ENCODE measurements around the gene SPATA20. TPM values are rescaled to one million over a fixed set of nuclear protein-coding genes. Genes with fewer than 3 reads are reported as not detected.

Gene SPATA20
- total RNA-seq (2014; rRNA removed; shearing (Covaris generic); ENCODE audit: low replicate concordance): 52.1 and 59.6 TPM in 2 replicates

DNA sequence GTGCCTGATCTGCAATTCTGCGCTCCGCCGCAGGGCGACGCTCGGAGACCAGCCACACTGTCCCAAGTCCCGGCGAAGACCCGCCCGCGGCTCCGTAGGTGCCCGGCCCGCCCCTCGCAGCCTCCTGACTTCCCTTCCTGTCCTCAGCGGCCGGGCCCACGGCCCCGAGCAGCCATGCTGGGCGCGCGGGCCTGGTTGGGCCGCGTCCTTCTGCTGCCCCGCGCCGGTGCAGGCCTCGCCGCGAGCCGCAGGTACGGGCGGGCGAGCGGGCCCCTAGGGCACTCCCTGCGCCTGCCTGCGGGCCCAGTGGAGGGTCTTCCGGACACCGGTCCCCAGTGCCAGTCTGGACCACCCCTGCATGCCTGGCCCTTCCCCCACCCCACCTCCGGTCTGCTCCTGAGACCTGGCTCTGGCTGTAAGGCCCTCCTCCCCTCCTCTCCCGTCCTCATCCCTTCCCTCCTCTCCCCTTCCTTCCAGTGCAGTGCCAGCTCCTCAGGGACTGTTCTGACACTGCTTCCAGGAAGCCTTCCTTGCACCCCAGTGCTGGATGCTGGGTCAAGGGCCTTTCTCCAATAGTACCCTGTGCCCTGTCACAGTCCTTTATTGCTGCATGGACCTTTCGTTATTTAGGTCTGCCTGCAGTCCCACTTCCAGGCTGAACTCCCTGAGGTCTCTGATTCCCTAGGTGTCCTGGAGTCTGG, at the start of gene SPATA20:
SPATA20 (plus strand) TSS at position 140 of the 701 bp plus-strand sequence; CDS start at position 175, 35 bp downstream.
- Histone ChIP-seq H3K27me3 (no peaks in the 10 kb centered on the region), H3K4me3 (peak within 1 kb of the TSS; percentile 65), H3K9me3 (no peaks in the 10 kb centered on the region), H3K36me3 (peaks cover 31% of the 10 kb centered on the region)
- DNase-seq: peak; percentile 95

- H3K27me3 ChIP-seq: no peaks in the 10 kb centered on the region
- no peak for DNase-seq
- no peaks in the 10 kb centered on the region; the same call in 1 of the 2 replicates for H3K9me3 ChIP-seq
- no peaks in the 10 kb centered on the region for H3K36me3 ChIP-seq
- H3K4me3 ChIP-seq: no peak overlapping the region
These were observed 48.7 kb upstream of the SPATA20 start for GRCh38 chr17:50498021-50498874.

- H3K27me3 ChIP-seq: no peaks in the 10 kb centered on the region
- H3K9me3 ChIP-seq: no peaks in the 10 kb centered on the region; the same call in 1 of the 2 replicates
- H3K36me3 ChIP-seq: no peaks in the 10 kb centered on the region
- H3K4me3 ChIP-seq: no peak overlapping the region
- no peak for DNase-seq
These were observed 47.7 kb upstream of the SPATA20 start for GRCh38 chr17:50499270-50499669.

DNA sequence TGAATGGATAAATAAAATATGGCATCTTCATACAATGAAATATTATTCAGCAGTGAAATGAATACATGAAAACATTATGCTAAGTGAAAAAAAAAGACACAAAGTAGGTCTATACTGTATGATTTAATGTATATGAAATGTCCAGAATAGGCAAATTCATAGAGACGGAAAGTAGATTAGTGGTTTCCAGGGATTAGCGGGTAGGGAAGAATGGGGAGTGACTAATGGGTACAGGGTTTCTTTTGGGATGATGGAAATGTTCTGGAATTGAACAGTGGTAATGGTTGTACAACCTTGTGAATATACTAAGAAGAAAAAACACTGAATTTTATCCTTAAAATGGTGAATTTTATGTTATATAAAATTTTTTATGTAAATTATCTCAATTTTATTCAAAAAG, 47.3 kb upstream of the SPATA20 start:
- Histone ChIP-seq H3K9me3 (no peaks in the 10 kb centered on the region; the same call in 1 of the 2 replicates), H3K36me3 (no peaks in the 10 kb centered on the region), H3K27me3 (no peaks in the 10 kb centered on the region), H3K4me3 (no peak overlapping the region)
- DNase-seq: no peak

- DNase-seq: no peak
- H3K9me3 ChIP-seq: no peaks in the 10 kb centered on the region; the same call in 1 of the 2 replicates
- no peaks in the 10 kb centered on the region for H3K36me3 ChIP-seq
- no peak overlapping the region for H3K4me3 ChIP-seq
- no peaks in the 10 kb centered on the region for H3K27me3 ChIP-seq
These were observed 45.9 kb upstream of the SPATA20 start for GRCh38 chr17:50501054-50501453.

DNA sequence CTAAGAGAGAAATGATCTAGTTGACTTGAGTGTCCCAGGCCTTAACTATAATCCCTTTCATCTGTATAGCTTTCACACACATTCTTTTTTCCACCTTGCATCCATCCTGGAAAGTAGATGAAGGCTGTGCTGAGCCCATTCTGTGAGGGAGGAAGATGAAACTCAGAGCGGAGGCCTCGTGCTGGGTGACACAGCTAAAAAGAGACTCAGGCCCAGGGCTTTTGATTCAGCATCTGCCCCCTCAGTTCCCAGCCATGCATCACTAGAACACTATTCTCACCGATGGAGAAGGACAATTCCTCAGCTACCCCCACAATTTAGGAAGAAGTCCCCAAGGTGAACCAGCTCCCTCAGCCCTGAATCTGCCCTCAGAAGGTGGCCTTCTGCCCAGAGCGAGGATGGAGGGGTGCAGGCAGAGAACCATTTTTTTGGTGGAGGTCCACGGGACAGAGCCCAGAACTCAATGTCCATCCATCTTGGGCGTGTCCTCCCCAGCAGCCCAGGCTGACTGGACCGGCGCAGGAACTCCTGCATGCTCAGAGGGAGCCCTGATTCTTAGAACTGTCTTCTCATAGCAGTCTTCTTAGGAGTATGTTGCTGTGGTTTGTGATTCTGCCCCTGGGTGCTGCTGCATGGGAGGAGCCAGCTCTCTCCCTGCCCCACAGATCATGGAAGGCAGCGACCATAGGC, 44.5 kb upstream of the SPATA20 start:
- no peak for DNase-seq
- H3K36me3 ChIP-seq: no peaks in the 10 kb centered on the region
- H3K27me3 ChIP-seq: no peaks in the 10 kb centered on the region
- no peak overlapping the region for H3K4me3 ChIP-seq
- H3K9me3 ChIP-seq: no peaks in the 10 kb centered on the region; the same call in 1 of the 2 replicates

GRCh38 chr17:50505591-50506130, 41.3 kb upstream of the SPATA20 start:
- H3K36me3 ChIP-seq: no peaks in the 10 kb centered on the region

GRCh38 chr17:50506298-50506697, 40.7 kb upstream of the SPATA20 start:
- no peak for DNase-seq
- H3K27me3 ChIP-seq: no peaks in the 10 kb centered on the region
- H3K9me3 ChIP-seq: no peaks in the 10 kb centered on the region
- no peaks in the 10 kb centered on the region for H3K36me3 ChIP-seq
- H3K4me3 ChIP-seq: no peak overlapping the region

More at GRCh38 chr17:50505591-50506130, 41.3 kb upstream of the SPATA20 start:
- no peak overlapping the region for H3K4me3 ChIP-seq
- H3K9me3 ChIP-seq: no peaks in the 10 kb centered on the region
- no peak for DNase-seq
- no peaks in the 10 kb centered on the region for H3K27me3 ChIP-seq

GRCh38 chr17:50507871-50508572, 39.0 kb upstream of the SPATA20 start, which contains the start of gene MYCBPAP:
MYCBPAP (plus strand) TSS chr17:50508439; CDS start chr17:50508675, 236 bp downstream.
- Histone ChIP-seq H3K27me3 (no peaks in the 10 kb centered on the region), H3K36me3 (no peaks in the 10 kb centered on the region), H3K4me3 (peak within 1 kb of the TSS; percentile 49), H3K9me3 (no peaks in the 10 kb centered on the region)
- peak; percentile 80 for DNase-seq

- Histone ChIP-seq H3K9me3 (no peaks in the 10 kb centered on the region), H3K27me3 (no peaks in the 10 kb centered on the region), H3K36me3 (no peaks in the 10 kb centered on the region), H3K4me3 (peak overlapping the region; percentile 49)
- no peak for DNase-seq
These were observed 38.2 kb upstream of the SPATA20 start for GRCh38 chr17:50508573-50509460.

GRCh38 chr17:50511058-50511457, 35.9 kb upstream of the SPATA20 start:
- no peak for DNase-seq
- no peak overlapping the region for H3K4me3 ChIP-seq
- H3K36me3 ChIP-seq: no peaks in the 10 kb centered on the region
- no peaks in the 10 kb centered on the region for H3K27me3 ChIP-seq
- no peaks in the 10 kb centered on the region for H3K9me3 ChIP-seq

GRCh38 chr17:50513495-50513894, 33.5 kb upstream of the SPATA20 start:
- H3K9me3 ChIP-seq: no peaks in the 10 kb centered on the region
- H3K36me3 ChIP-seq: no peaks in the 10 kb centered on the region
- H3K27me3 ChIP-seq: no peaks in the 10 kb centered on the region
- DNase-seq: no peak
- H3K4me3 ChIP-seq: no peak overlapping the region

DNA sequence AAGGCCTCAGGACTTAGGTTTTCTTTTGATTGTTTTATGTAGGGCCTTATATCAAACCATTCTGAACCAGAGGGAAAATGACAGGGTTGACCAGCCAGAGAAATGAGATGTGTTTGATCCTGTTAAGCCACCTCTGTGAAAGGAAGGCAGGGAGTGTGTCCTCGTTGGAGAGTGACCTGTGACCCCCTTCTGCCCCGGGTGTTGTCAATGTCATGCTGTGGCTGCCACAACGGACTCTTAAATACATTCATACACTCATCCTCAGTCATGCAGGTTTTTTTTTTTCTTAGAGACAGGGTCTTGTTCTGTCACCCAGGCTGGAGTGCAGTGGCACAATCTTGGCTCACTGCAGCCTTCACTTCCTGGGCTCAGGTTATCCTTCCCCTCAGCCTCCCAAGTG, 32.6 kb upstream of the SPATA20 start:
- Histone ChIP-seq H3K36me3 (no peaks in the 10 kb centered on the region), H3K9me3 (no peaks in the 10 kb centered on the region), H3K4me3 (no peak overlapping the region), H3K27me3 (no peaks in the 10 kb centered on the region)
- DNase-seq: no peak

DNA sequence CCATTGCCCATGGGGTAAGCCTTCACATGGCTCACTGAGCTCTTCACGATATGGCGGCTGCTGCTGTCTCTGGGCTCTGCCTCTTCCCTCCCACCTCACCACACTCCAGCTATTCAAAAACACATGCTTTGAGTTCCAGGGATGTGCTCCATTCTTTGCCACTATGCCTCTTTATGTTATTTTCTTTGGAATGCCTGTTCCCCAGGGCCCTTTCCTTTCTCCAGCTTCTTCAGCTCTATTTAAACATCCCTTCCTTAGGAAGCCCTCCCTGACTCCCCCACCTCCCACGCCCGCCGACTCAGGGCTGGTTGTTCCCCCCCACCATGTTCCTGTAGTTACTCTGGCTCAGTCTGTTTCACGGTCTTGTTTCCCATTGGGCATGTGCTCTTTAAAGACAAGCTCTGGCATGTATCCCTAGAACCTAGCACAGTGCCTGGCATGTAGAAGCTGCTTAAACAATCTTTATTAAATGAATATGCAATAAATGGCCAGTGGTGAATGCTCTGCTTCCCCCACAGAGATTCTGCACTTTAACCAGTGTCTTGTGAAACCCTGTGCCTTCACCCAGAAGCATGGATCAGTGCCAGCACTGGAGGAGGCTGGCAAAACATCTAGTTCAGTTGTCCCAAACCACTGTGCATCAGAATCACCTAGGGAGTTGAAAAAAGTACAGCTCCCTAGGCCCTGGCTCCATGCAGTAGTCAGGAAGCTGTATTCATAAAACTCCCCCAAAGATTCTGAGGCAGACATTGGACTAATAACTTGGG, 31.9 kb upstream of the SPATA20 start:
- H3K9me3 ChIP-seq: no peaks in the 10 kb centered on the region
- H3K36me3 ChIP-seq: no peaks in the 10 kb centered on the region
- DNase-seq: no peak
- no peaks in the 10 kb centered on the region for H3K27me3 ChIP-seq
- H3K4me3 ChIP-seq: no peak overlapping the region

DNA sequence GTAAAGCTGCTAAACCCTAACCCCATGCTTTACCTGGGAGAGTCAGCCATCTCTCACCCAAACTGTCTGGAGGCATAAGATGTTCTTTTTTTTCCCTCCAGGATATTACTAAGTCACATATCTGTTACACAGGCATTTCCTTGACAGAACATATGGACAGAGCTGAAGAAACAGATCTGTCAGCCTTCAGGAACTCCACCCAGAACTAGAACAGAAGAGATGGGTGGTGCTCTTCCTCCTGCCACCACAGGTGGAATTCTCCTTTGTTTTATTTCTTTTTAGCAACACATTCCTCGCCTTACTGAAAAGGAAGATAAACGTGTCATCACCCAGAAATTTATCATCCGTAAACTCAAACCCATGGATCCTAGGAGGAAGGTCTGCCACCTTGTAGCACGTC, 30.0 kb upstream of the SPATA20 start:
- no peak for DNase-seq
- no peaks in the 10 kb centered on the region for H3K9me3 ChIP-seq
- no peaks in the 10 kb centered on the region for H3K27me3 ChIP-seq
- H3K4me3 ChIP-seq: no peak overlapping the region
- no peaks in the 10 kb centered on the region for H3K36me3 ChIP-seq

Measured in MG63 (cell line).